ENCODE measurements around the gene BEX1. TPM values are rescaled to one million over a fixed set of nuclear protein-coding genes. Genes with fewer than 3 reads are reported as not detected.
"Not testable (repeated sequence)": the region's sequence is repeated elsewhere in the genome, so short reads cannot be mapped to it uniquely, and the experiment has no call there.

The BEX1 gene
- polyA plus RNA-seq (ENCODE audit: insufficient read length in 10 of 10) = 1 to 10 TPM in 7 of 10 donors, under 1 TPM in 3; 0.53 to 3.4 (median 1.8) TPM
- long read RNA-seq, donor 1 = 0 reads
- long read RNA-seq, donor 2 = 0 reads
- long read RNA-seq, donor 3 = 0 reads
- long read RNA-seq, donor 4 = 0 reads
- long read RNA-seq, donor 5, partial matches to known transcripts = 79 of 124 reads
- long read RNA-seq, donor 5, other reads (novel, unspliced or antisense) = 45 of 124 reads
- long read RNA-seq, donor 6, partial matches to known transcripts = 131 of 134 reads
- long read RNA-seq, donor 6, other reads (novel, unspliced or antisense) = 0 of 134 reads
- long read RNA-seq, donor 7, partial matches to known transcripts = 0 of 1 reads
- long read RNA-seq, donor 7, other reads (novel, unspliced or antisense) = 0 of 1 reads
- long read RNA-seq, donor 8, partial matches to known transcripts = 0 of 1 reads
- long read RNA-seq, donor 8, other reads (novel, unspliced or antisense) = 0 of 1 reads
- long read RNA-seq, donor 9 = 0 reads

- peak in 1 of 3 donors; percentile 1 for DNase-seq
Measured at GRCh38 chrX:103063918-103064434, at the start of gene BEX1. BEX1 (minus strand) TSS chrX:103064171; CDS start chrX:103063274, 897 bp downstream.

- not testable (repeated sequence) for DNase-seq
Measured at GRCh38 chrX:103109497-103109896, 45.5 kb upstream of the BEX1 start.

- no peak for DNase-seq
Measured at GRCh38 chrX:103107836-103108235, 43.9 kb upstream of the BEX1 start.

GRCh38 chrX:103107227-103107737 is 43.3 kb upstream of the BEX1 start:
- DNase-seq = not testable (repeated sequence)

- not testable (repeated sequence) for DNase-seq
Measured at GRCh38 chrX:103104370-103104769, 40.4 kb upstream of the BEX1 start.

- not testable (repeated sequence) for DNase-seq
Measured at GRCh38 chrX:103103866-103104265, 39.9 kb upstream of the BEX1 start.

GRCh38 chrX:103101299-103102042 is 37.5 kb upstream of the BEX1 start:
- DNase-seq = no peak

- DNase-seq = no peak
Measured at GRCh38 chrX:103100484-103100883, 36.5 kb upstream of the BEX1 start.

- no peak for DNase-seq
Measured at GRCh38 chrX:103099691-103100090, 35.7 kb upstream of the BEX1 start.

GRCh38 chrX:103098488-103098887 is 34.5 kb upstream of the BEX1 start:
- DNase-seq = no peak

- DNase-seq = no peak
Measured at GRCh38 chrX:103092942-103093341, 29.0 kb upstream of the BEX1 start, which contains the start of gene NXF3. NXF3 (minus strand) TSS chrX:103093143; CDS start chrX:103093023, 120 bp downstream.

- no peak for DNase-seq
Measured at GRCh38 chrX:103081051-103081450, 17.1 kb upstream of the BEX1 start.

- no peak for DNase-seq
Measured at GRCh38 chrX:103073467-103073866, 9.5 kb upstream of the BEX1 start.

GRCh38 chrX:103066606-103067005 is 2.6 kb upstream of the BEX1 start:
- no peak for DNase-seq

GRCh38 chrX:103063191-103063845 is 653 bp downstream of the BEX1 start:
- DNase-seq = peak in 2 of 3 donors; percentile 3 to 34

- no peak for DNase-seq
Measured at GRCh38 chrX:103061486-103061885, 2.5 kb downstream of the BEX1 start.

- no peak for DNase-seq
Measured at GRCh38 chrX:103056902-103057301, 7.1 kb downstream of the BEX1 start.

GRCh38 chrX:103052625-103053024 is 11.3 kb downstream of the BEX1 start:
- DNase-seq = no peak

- DNase-seq = no peak
Measured at GRCh38 chrX:103051260-103051789, 12.6 kb downstream of the BEX1 start.

- DNase-seq = not testable (repeated sequence)
Measured at GRCh38 chrX:103033371-103033770, 30.6 kb downstream of the BEX1 start.

- no peak for DNase-seq
Measured at GRCh38 chrX:103017542-103017941, 46.4 kb downstream of the BEX1 start.

All from muscle of back (tissue), 13 donors.